OCI-M2 (cell line): Measurements from ENCODE around the gene IDH2.
"Not testable (repeated sequence)": the region's sequence is repeated elsewhere in the genome, so short reads cannot be mapped to it uniquely, and the experiment has no call there.

Experiments
- DNase-seq: peaks from one replicate; lab custom pipeline; 2025; ENCODE audit not compliant: unreplicated experiment; lab: John Stamatoyannopoulos, UW

The IDH2 gene

DNA sequence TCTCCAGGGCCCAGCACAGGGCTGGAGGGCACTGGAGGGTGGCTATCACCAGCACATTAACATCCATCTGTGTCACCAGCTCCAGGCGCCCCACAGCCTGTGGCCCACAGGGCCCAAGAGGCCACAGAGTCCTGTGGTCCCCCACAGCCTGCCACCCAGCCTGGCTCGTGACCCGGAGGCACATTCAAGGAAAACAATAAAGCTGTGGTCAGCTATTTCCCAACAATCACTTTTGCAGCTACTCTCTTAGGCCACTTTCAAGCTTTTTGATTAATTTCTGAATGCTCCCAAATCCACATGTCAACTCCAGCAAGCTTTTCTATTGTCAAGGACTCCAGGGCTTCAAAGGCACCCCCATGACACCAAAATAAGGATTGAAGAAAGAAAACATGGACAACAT lies 16.7 kb downstream of the IDH2 start:
- no peak for DNase-seq

DNA sequence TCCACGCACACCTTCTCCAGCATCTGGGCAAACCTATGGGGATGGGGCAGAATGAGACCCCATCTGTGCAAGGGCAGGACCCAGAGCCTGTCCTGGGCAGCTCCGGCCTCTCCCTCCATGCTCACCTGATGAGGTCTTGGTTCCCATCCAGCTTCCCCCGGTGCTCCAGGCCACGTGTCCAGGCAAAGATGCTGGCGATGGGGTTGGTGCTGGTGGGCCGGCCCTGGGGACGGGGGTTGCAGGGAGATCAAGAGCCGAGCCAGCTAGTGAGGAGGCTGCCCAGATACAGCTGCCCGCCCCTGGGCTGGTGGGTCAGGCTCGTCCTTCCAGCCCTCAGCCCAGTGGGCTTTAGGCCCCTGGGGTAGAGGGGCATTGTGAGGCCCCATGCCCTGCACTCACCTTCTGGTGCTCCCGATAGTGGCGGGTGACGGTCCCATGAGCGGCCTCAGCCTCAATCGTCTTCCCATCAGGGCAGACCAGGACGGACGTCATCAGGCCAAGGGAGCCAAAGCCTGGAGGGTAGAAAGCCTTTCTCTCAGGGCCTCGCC lies 17.3 kb downstream of the IDH2 start:
- no peak for DNase-seq

DNA sequence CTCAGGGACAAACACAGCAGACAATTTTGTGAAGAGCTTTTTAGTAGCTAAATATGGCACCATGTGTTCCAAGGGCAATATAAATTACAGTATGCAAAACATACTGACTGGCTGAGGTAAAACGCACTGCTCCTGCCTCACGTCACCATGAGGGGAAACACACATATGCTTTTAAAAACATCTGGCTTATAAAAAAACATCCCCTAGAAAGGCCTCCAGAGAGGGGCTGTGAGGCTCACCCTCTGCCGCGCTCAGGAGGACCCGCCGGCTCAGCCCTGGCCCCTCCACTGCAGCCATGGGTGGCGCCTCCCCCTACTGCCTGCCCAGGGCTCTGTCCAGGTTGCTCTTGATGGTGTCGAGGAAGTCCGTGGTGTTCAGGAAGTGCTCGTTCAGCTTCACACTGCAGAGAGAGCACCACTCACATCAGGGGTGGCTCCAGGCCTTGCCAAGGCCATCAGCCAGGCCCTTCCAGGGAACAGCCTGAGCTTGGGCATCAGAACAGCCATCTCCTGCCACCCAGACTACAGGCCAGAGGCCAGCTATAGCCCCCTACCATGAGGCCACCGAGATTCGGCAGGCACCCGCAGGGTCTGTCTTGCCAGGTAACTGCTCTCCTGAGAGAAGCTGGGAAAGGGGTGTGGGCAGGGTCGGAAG lies 18.2 kb downstream of the IDH2 start:
- no peak for DNase-seq

DNA sequence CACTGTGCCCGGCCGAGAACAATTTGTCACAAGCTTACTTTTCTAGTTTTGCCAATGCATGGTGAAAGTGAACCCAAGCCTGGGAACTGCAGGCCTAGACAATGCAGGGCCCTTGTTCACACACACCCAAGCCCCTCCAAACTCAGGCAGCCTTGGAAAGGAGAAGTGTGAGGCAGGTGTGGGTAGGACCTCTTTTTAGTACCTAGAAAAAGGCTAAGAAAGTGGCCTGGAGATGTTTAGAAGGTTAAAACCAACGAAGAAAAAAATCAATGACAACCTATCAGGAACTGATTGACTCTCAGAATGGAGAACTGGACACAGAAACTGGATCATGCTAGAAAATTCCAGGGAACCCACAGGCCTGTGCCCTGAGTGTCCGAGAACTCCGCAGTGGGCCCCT lies 18.8 kb downstream of the IDH2 start:
- DNase-seq = no peak

DNA sequence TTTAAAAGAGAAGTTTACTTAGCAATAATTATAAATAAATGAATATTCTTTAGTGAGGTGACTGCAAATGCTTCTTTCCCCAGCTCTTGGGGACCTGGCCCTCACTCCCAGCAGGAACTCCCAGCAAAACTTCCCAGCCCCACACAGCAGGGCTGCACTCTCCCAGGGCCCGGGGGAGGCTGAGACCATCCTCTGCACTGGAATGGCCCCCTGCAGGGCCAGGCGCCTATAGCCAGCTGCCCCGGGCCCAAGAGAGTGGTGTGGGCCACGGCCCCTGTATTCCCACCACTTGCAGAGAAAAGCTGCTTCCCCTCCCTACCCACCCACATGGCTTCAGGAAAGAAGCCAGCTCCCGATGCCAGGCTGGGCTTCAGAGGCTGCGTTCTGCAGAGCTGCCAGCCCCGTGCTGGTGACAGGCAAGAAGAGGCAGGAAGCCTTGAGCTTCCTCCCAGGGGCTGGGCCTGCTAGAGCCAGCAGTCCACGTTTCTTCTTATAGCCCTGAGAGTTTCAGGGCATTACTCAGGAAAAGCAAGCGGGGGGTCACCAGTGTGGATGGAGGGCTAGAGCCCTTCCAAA lies 20.0 kb downstream of the IDH2 start:
- no peak for DNase-seq

DNA sequence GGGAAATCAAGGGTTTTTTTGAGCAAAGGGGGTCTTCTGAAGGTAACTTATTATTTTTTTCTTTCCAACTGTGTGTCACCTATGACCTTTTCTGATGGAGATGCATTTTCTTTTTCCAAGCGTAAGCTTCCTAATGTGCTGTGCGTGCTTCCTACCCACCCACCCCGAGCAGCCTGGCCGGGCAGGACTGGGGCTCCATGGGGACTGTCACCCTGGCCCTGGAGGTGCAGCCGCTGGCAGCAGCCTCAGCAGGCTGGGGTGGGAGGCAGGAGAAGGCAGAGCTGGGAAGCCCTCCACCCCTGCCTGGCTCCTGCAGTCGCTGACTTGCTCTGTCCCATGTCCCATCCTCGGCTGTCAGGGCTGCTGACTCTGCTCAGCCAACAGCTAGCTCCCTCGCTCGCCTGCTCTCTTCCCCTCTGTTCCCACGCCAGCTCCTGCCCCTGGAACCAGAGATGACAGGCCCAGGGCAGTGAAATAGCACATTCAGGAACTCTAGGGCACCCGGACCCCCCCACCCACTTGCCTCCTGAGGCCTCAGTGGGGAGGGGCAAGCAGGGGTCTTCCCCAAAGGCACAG lies 21.4 kb downstream of the IDH2 start:
- DNase-seq = no peak

DNA sequence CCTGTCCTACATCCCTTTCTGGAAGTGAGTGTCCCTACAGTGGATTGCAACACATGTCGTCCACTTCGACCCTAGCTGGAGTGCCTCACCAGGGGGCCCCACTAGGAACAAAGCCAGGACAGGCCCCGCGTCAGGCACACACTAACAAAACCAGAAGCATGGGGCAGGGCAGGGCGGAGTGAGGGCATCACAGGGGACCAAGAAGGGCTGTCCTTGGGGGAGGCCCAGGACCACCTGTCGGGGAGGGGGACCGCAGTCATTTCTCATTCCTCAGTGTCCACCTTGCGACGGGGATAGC lies 21.9 kb downstream of the IDH2 start:
- no peak for DNase-seq

DNA sequence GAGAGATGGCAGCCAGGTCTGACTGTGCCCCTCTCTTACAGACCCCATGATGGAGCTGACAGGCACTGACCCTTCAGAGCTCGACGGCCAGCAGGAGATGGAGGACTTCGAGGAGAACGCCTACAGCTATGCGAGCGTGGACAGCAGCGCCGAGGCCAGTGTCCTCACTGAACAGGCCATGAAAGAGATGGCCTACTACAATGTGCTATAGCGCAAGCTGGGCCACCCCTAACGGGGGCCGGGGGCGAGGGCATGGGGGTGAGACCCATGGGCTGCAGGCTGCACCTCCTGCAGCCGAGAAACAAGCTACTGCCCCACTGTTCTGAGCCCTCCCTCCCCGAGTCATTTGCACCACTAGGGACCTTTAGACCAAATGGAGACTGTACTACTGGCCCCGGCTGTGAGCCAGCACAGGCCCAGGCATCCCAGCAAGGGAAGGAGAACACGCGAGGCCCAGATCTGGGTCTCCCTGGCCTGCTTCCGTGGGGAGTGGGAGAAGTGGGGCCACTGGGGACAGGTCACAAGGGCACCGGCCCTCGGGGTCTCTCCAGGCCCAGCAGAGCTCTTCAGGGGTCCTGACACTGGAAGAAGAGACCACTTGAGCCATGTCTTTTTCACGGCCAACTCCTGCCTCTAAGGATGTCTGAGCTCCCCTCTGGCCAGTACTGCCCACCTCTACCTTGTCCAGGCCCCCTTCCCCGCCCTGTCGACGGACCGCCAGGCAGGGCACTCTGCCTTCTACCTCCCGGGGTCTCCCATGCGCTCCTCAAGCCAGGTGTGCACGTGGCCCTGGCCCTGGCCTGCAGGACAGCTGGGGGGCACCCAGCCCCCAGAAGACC lies 22.4 kb downstream of the IDH2 start:
- DNase-seq = no peak

DNA sequence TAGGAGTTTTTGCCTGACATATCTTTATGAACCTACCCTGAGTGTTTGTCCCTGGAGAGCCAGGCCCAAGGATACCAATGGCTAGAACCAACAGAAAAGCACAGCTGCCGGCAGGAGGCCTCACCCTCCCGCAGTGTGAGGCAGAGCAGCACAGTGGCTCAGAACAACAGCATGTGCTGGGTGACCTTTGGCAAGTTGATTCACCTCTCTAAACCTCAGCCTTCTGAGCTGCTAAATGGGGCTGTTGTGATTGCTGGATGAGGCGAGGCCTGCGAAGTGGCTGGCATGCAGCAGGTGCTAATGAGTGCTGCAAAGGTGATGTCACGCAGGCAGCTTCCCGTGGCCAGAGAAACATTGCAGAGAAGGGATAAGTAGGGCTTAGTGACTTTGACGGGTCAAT lies 23.3 kb downstream of the IDH2 start:
- no peak for DNase-seq

DNA sequence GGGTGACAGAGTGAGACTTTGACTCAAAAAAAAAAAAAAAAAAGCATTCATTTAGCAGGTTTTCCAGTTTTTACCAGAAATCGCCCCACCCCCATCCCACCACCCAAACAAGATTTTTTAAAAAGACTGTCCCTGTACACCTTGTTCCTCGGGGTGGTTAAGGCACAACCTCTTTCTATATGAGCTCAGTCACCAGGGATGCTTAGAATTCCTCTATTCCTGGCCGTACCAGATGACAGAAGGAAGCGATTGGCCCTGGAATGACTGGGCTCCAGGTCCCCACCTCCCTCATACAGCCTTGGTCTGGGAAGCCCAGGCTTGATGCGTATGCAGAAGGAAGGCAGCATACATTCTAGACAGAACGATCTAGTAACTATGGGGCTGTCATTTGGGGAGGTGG lies 25.6 kb downstream of the IDH2 start:
- no peak for DNase-seq

DNA sequence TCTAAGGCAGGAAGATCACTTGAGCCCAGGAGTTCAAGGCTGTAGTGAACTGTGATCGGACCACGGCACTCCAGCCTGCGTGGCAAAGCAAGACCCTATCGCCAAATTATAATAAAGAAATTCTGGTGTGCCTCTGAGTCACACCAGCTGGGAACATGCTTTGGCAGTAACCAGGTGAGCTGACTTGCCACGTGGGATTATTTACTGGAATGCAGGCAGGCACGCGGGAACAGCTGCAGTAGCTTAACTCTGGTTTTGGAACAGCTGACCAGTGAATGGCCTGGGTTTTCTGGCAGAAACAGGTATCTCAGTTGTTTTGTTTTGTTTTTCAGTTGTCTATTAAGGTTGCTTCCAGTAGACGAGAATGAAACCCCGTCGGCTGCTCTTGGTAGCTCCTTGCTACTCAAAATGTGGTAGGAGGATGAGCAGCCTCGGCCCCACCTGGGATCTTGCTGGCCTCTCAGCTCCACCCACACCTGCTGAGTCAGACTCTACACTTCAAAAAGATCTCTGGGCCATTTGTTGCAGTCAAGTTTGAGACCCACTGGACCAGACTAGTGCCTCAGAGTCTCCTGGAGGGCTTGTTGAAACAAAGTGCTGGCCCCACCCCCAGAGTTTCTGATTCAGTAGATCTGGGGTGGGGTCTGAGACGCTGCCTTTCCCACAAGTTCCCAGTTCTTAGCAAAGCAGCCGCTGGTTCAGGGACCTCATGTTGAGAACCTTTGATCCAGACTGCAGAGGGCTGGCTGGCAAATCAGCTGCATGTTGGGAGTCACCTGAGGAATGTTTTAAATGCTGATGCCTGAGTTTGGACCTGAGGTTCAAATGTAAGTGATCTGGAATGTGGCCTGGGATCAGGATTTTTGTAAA lies 26.6 kb downstream of the IDH2 start:
- DNase-seq = no peak

DNA sequence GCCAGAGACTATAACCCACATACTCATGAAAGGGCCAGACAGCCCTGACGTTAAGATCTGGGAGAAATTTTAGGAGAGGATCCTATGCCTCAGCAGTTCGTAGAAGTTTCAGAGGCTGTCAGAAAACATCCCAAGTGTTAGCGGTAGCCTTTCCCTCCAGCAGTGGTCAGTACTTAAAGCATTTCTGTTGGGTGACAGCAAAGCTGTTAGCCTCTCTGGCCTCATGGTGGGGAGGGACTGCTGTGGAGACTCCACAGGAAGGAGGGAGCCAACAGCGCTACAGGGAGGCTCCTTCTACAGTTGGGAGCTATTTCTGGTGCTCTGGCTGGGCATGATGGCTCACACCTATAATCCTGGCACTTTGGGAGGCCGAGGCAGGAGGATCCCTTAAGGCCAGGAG lies 27.4 kb downstream of the IDH2 start:
- DNase-seq = no peak

DNA sequence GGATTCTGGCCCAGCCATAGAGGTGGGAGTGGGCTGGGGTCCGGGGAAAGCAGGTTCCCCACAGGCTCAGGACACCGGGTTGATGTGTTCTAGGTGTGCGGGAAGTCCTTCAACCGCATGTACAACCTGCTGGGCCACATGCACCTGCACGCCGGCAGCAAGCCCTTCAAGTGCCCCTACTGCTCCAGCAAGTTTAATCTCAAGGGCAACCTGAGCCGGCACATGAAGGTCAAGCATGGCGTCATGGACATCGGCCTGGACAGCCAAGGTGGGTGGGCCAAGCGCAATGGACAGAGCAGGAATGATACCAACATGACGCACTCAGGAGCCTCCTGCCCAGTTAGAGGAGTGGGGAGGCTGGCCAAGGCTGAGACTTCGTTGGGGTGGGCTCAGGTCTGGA lies 28.2 kb downstream of the IDH2 start:
- DNase-seq = no peak

DNA sequence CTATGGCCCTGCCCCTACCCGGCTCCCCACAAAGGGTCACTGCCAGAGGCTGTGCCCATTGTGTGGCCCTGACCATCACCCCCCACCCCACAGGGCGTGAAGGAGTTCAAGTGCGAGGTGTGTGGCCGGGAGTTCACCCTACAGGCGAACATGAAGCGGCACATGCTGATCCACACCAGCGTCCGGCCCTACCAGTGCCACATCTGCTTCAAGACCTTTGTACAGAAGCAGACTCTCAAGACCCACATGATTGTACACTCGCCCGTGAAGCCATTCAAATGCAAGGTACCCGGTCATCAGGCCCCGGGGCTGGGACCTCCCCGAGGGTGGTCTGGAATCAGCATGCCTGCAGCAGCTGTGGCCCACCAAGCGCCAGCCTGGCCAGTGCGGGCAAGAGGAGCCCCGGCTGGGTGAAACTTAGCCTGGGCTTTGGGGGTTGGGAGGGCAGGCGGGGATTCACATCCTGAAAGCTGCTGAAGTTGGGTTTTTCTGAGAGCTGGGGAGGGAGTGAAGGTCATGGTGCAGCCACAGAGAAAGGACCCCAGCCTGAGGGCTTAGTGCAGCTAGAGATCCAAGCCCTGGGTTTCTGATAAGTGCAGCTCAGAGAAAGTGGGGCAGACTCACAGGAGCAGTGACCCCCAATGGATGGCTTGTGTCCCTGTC lies 29.2 kb downstream of the IDH2 start:
- no peak for DNase-seq

DNA sequence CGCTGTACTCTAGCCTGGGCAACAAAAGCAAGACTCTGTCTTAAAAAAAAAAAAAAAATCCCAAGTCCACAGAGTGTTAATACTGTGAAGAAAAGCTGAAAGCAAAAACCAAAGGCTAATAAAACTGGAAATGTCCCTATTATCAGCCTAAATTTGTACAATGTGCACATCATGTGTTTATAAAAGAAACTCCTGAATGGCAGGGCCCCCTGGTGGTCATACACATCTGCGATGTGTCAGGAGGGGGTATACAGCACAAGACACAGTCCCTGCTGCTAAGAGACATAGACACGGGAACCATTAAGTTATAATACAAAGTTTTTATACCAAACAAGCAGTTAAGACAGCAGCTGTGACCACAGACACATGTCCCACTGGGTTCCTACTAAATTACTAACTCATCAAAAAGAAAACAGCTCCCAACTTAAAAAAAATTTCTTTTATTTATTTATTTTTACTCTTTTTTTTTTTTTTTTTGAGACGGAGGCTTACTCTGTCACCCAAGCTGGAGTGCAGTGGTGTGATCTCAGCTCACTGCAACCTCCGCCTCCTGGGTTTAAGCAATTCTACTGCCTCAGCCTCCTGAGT lies 31.0 kb downstream of the IDH2 start:
- peak; percentile 16 for DNase-seq

DNA sequence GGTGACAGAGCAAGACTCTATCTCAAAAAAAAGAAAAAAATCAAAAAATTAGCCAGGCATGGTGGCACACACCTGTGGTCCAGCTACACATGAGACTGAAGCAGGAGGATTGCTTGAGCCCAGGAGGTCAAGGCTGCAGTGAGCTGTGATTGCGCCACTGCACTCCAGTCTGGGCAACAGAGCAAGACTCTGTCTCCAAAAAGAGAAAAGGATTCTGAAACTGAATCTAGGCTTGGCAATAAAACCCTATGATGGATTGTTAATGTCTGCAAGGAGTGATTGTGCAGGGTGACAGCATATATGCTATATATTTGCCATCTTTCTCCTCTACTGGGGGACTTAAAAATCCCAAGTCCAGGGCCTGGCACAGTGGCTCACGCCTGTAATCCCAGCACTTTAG lies 31.6 kb downstream of the IDH2 start:
- not testable (repeated sequence) for DNase-seq

DNA sequence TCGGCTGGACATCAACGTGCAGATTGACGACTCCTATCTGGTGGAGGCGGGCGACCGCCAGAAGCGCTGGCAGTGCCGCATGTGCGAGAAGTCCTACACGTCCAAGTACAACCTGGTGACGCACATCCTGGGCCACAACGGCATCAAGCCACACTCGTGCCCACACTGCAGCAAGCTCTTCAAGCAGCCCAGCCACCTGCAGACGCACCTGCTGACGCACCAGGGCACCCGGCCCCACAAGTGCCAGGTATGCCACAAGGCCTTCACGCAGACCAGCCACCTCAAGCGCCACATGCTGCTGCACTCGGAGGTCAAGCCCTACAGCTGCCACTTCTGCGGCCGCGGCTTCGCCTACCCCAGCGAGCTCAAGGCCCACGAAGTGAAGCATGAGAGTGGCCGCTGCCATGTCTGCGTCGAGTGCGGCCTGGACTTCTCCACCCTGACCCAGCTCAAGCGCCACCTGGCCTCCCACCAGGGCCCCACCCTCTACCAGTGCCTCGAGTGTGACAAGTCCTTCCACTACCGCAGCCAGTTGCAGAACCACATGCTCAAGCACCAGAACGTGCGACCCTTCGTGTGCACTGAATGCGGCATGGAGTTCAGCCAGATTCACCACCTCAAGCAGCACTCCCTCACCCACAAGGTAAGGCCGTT lies 34.2 kb downstream of the IDH2 start:
- DNase-seq = no peak

DNA sequence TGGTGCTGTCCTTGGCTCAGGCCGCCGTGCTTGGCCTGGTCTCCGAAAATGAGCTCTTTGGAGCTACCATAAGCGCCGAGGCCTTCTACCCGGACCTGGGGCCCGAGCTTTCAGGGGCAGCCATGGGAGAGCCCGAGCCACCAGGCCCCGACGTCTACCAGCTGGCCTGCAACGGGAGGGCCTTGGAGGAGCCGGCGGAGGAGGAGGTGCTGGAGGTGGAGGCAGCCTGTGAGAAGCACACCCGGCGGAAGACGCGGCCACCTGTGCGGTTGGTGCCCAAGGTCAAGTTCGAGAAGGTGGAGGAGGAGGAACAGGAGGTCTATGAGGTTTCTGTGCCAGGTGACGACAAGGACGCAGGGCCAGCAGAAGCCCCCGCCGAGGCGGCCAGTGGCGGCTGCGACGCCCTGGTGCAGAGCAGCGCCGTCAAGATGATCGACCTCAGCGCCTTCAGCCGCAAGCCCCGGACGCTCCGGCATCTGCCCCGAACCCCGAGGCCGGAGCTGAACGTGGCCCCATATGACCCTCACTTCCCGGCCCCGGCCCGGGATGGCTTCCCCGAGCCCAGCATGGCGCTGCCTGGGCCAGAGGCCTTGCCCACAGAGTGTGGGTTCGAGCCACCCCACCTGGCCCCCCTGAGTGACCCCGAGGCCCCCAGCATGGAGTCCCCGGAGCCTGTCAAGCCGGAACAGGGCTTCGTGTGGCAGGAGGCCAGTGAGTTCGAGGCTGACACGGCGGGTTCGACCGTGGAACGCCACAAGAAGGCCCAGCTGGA lies 34.9 kb downstream of the IDH2 start:
- no peak for DNase-seq

DNA sequence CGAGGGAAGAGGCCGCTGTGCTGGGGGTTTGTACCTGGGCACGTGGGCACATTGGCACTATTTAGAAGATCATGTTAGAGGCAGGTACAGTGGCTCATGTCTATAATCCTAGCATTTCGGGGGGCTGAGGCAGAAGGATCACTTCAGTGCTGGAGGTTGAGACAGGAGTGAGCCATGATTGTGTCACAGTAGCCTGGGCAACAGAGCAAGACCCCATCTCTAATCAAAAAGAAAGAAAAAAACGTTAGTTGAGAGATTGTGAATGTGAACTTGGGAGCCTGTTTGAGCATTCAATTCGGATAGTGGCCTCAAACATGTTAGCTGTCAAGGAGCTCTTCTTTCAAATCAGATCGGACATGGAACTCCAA lies 36.6 kb downstream of the IDH2 start:
- no peak for DNase-seq
